Loucy (cell line): ENCODE data around the gene CTRL.

ENCODE experiments used
- EZH2phosphoT487 ChIP-seq: fragments of 200-600 bp; IDR thresholded peaks from 2 replicates; pipeline ENCODE4 v1.6.1; 2018; ENCODE audit warnings: antibody characterized with exemption, mild to moderate bottlenecking, moderate library complexity, borderline replicate concordance
- TF ChIP-seq, protein P1 (sequence below): fragments of 200-600 bp; sonication (generic); conservative IDR thresholded peaks from 2 replicates; pipeline ENCODE4 v1.5.1; 2014; ENCODE audit warnings: mild to moderate bottlenecking, antibody characterized with exemption, low read length

DNA sequence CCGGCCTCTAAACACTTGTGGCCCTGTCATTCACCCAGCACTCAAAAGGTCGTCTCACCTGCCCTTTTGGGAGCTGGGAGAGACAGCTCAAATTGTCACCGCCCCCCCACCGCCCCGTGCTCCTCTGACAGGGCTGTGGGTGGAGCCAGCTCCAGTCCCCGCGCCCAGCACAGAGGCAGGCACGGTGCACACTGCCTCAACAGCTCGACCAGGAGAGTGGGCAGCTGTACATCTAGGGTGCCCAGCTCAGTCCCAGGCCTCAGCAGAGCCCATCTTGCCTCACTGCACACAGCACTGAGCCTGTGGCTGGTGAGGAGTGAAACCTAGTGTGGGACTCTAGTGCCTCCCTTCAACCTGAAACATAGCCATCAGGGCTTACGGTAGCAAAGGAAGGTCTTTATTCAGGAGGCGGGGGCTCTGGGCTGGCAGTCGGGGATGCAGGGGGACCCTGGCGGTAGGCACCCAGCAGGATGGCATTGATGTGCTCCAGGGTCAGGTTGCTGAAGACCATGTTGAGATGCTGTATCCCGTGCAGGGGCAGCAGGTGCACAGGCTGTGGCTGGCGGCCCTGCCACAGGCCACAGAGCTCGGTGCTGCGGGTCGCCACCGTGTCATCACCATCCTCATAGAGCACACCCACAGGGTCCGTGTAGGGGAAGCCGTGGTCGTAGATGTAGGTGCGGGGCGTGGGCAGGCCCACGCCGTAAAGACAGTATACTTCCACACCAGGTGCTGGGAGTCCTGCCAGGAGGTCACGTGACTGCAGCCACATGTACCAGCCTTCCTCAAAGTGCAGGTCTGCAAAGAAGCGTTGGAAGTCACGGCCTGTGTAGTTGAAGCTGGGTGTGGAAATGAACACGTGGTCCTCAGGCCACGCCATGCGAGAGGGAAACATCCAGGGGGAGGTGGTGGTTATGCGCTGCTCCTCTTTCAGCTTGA, 8.1 kb upstream of the CTRL start:
- TF ChIP-seq, protein P1, sequence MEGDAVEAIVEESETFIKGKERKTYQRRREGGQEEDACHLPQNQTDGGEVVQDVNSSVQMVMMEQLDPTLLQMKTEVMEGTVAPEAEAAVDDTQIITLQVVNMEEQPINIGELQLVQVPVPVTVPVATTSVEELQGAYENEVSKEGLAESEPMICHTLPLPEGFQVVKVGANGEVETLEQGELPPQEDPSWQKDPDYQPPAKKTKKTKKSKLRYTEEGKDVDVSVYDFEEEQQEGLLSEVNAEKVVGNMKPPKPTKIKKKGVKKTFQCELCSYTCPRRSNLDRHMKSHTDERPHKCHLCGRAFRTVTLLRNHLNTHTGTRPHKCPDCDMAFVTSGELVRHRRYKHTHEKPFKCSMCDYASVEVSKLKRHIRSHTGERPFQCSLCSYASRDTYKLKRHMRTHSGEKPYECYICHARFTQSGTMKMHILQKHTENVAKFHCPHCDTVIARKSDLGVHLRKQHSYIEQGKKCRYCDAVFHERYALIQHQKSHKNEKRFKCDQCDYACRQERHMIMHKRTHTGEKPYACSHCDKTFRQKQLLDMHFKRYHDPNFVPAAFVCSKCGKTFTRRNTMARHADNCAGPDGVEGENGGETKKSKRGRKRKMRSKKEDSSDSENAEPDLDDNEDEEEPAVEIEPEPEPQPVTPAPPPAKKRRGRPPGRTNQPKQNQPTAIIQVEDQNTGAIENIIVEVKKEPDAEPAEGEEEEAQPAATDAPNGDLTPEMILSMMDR, result no peak
- TF ChIP-seq EZH2phosphoT487, result no peak
